ENCODE results near the gene EREG.
A peak's percentile ranks its signal among the peaks of the same experiment; 100 is the strongest.

EREG gene

DNA sequence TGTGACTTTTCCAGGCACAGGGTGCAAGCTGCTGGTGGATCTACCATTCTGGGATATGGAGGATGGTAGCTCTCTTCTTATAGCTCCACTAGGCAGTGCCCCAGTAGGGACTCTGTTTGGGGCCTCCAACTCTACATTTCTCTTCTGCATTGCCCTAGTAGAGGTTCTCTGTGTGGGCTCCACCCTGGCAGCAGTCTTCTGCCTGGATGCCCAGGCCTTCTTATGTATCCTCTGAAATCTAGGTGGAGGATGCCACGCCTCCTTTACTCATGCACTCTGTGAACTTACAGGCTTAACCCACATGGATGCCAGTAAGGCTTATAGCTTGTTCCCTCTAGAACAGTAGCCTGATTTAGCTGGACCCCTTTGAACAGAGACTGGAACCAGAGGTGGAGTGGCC lies 20.9 kb upstream of the EREG start:
- no peak for DNase-seq (ENCODE audit: low spot score)

- no peak for DNase-seq (ENCODE audit: low spot score)
Measured at GRCh38 chr4:74353858-74354257, 11.1 kb upstream of the EREG start.

- no peak for DNase-seq (ENCODE audit: low spot score)
Measured at GRCh38 chr4:74357965-74358364, 7.0 kb upstream of the EREG start.

DNA sequence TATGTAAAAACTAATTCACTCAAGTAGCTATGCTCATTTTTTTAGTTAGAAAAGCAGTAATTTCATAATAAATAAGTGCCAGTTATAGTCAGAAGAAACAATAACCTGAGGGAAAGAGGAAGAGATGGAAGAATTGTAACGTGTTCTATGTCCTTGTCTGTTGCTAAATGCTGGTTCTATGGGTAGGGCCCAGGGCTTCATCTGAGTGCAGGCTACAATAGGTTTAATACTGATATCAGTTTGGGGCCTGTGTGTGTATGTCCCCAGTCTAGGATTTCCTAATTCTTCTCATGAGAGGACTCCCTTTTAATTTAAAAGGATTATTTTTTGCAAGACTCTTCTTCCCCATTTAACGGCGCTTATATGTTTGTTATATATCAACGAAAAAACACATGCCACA lies 3.3 kb upstream of the EREG start:
- DNase-seq (ENCODE audit: low spot score): no peak

DNA sequence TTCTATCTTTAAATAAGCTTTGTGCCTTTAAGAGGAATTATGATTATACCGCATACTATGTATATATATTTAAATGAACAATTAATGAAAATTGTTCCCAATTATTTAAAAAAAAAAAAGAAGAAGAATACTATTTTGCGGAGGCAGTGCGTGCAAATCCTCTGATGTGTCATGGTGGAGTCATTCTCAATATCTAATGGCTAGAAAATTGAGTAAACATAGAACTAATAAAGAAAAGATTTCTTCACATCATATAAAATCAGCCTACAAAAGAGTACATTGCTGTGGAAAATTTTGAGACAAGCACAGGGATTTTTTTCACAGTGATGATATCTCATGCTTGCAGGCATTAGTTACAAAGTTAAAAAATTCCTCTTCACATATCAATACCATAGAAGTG lies 2.6 kb upstream of the EREG start:
- DNase-seq (ENCODE audit: low spot score): no peak

GRCh38 chr4:74364256-74364651 lies 691 bp upstream of the EREG start:
- no peak for DNase-seq (ENCODE audit: low spot score)

DNA sequence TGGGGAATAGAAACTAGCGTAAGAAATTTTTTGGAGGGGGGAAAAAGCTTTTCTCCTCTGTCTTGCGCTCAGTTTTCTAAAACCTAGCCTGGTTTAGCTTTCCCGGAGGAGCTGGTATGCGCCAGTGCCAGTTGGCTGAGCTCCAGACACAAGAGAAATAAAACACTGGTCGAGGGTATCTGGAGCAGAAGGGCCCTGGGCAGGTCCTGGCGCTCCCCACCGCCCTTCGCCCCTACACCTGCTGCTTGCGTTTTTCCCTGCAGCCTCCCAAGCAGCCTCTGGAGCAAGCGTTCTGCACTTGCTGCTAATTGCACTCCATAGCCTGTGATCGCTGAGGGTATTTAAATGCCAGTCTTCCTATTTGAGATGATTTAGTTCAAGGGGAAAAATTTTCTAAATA lies 816 bp downstream of the EREG start:
- no peak for DNase-seq (ENCODE audit: low spot score)

GRCh38 chr4:74366367-74366911 lies 1.5 kb downstream of the EREG start:
- DNase-seq (ENCODE audit: low spot score): no peak

- DNase-seq (ENCODE audit: low spot score): no peak
Measured at GRCh38 chr4:74367656-74368290, 2.8 kb downstream of the EREG start.

DNA sequence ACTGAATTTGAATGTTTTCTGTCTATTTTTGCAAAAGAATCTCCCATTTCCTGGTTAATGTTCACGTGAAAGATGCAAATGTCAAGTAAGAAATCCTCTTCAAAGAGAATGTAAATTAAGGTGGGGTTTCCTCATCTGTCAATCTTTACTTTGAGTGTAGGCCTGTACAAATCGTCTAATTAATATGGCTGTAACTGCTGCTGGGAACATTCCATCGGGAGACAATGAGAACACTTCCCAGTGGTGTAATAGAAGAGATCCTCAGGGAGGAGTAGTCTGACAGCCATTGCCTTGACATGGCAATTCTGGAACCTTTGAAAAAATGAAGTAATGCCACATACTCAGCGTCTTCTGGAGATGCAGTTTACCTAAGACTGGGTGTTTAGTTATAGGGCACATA lies 3.7 kb downstream of the EREG start:
- DNase-seq (ENCODE audit: low spot score): no peak

- DNase-seq (ENCODE audit: low spot score): no peak
Measured at GRCh38 chr4:74369855-74370254, 4.9 kb downstream of the EREG start.

DNA sequence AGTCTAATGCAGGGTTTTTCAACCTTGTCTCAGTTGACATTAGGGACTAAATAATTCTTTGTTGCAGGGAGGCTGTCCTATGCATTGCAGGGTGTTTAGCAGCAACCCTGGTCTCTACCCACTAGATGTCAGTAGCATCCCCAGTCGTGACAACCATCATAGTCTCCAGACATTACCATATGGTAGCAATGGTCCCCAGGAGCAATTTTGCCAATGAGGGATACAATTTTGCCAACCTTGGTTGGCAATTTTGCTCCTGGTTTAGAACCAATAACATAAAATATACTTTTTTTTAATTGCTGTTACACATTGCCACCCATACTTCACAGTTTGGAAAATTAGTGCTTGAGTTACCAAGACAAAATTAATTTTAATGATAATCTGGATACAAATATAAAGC lies 6.0 kb downstream of the EREG start:
- DNase-seq (ENCODE audit: low spot score): peak; percentile 22

- DNase-seq (ENCODE audit: low spot score): no peak
Measured at GRCh38 chr4:74374128-74374527, 9.2 kb downstream of the EREG start.

- no peak for DNase-seq (ENCODE audit: low spot score)
Measured at GRCh38 chr4:74374561-74375327, 9.8 kb downstream of the EREG start.

DNA sequence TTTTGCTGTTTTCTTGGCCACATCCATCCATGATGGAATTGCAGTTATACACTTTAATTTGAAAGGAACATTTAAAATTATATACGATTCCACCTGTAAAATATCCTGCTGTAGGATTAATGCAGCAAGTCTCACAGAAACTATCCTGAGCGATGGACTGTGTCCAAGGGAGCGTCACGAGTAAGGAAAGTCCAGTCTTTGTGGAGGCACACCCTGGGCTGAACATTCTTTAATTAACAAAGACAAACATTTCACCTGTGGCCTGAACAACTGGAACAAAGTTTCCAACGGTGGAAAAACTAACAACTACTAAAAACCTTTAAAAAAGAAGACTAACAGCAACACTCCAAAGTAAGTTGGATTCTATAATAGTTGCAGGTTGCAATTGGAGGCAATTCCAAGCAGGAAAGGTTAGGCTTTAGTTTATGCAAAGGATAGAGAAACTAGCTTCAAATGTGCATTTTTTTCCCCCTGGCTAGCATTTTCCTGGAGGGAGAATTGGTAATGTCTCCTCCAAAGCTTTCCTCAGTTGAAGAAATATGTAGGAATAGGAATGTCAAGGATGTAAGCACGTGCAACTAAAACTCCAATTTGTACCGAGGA lies 11.0 kb downstream of the EREG start:
- no peak for DNase-seq (ENCODE audit: low spot score)

GRCh38 chr4:74376888-74377483 lies 12.0 kb downstream of the EREG start:
- no peak for DNase-seq (ENCODE audit: low spot score)

GRCh38 chr4:74377714-74378113 lies 12.8 kb downstream of the EREG start:
- no peak for DNase-seq (ENCODE audit: low spot score)

DNA sequence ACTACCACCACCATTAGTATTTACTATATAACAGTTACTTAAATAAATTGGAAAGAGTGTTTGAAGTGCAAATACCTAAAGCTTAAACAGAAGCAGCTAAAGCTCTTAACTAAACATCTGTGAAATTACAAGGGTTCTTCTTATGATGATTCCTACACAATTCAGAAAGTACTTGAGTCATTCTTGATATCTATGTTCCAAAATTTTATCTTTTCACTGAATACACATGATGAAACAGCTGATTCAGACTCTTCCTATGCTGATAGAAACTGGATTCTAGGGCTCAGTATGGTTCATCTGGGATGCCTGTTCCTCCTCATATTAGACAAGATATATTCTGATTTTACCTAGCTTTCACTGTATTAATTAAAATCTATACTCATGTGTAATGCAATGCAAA lies 13.6 kb downstream of the EREG start:
- no peak for DNase-seq (ENCODE audit: low spot score)

DNA sequence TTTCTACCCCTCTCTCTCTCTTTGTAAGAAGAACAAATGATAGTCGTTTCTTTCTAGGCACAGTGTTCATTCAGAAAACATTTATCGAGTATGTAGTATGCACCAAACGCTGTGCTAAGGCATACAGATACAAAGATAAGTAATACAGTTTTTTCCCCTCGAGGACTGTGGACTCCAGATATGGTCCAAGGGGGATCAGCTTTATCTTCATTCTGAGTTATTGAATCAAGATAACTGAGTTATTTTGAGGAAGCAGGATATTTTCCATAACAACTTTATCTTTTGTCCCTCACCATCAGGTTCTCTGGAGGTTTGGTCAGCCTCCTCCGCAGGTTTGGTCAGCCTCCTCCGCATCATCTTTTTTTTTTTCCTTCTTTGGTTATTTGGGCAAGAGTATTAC lies 15.0 kb downstream of the EREG start:
- no peak for DNase-seq (ENCODE audit: low spot score)

GRCh38 chr4:74385386-74385785 lies 20.4 kb downstream of the EREG start:
- no peak for DNase-seq (ENCODE audit: low spot score)

GRCh38 chr4:74386159-74386558 lies 21.2 kb downstream of the EREG start:
- DNase-seq (ENCODE audit: low spot score): no peak

DNA sequence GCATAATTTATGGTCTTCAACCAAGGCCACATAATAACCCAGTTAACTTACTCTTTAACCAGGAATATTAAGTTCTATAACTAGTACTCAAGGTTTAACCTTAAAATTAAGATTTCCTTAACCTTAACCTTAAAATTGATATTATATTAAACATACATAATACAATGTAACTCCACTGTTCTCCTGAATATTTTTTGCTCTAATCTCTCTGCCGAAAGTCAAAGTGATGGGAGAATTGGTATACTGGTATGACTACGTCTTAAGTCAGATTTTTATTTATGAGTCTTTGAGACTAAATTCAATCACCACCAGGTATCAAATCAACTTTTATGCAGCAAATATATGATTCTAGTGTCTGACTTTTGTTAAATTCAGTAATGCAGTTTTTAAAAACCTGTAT lies 22.8 kb downstream of the EREG start:
- DNase-seq (ENCODE audit: low spot score): no peak

- no peak for DNase-seq (ENCODE audit: low spot score)
Measured at GRCh38 chr4:74389494-74389893, 24.5 kb downstream of the EREG start.

Data from hematopoietic multipotent progenitor cell treated with erythropoietin and hydrocortisone succinate and interleukin-3 and kit ligand, for 17 days (in vitro differentiated cells).